PFSK-1 (cell line): ENCODE data around the gene TECTB.

Source experiments
- FOXP2 ChIP-seq: optimal IDR thresholded peaks from 2 replicates; pipeline ENCODE3; 2011; ENCODE audit warnings: borderline replicate concordance, control low read depth, inconsistent platforms; ENCODE audit not compliant: insufficient read depth; ENCODE audit errors: extremely low read length, extremely low read depth
- POLR2AphosphoS5 ChIP-seq: IDR thresholded peaks from 2 replicates; pipeline ENCODE4 v1.6.1; 2012; ENCODE audit warnings: low read depth, mild to moderate bottlenecking, control low read depth, low read length, moderate library complexity
- REST ChIP-seq, 2 experiments: IDR thresholded peaks; 2 replicates each; pipeline versions ENCODE4 v1.6.1 to v1.8.0; 2011 to 2012; ENCODE audit warnings: low read depth in 2 of 2, low read length in 2 of 2, control low read depth in 1 of 2, inconsistent platforms in 1 of 2, mild to moderate bottlenecking in 1 of 2, moderate library complexity in 1 of 2; ENCODE audit not compliant: insufficient read depth in 1 of 2
- SIN3A ChIP-seq: IDR thresholded peaks from 2 replicates; pipeline ENCODE4 v1.6.1; 2012; ENCODE audit warnings: mild to moderate bottlenecking, low read length, moderate library complexity, borderline replicate concordance; ENCODE audit not compliant: insufficient read depth
- TAF1 ChIP-seq: IDR thresholded peaks from 2 replicates; pipeline ENCODE4 v1.6.1; 2012; ENCODE audit warnings: low read length, control low read depth, borderline replicate concordance; ENCODE audit not compliant: insufficient read depth

Gene TECTB

DNA sequence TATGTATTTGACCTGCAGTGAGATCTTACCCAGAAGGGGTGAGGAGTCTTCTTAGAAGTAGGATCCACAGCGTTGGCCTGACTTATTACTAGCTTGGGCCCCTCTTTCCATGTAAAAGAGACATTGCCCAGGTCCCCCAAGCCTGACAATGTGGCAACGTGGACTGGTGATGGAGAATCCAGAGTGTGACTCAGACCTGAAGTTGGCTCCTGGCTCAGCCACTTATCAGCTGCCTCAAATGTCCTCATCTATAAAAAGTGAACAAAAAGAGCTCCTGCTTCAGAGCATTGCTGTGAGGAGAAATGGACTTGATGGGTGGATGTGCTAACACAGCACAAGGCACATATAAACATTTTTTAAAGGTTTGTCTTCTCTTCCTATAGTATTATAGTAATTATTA, 35.4 kb upstream of the TECTB start:
- TF ChIP-seq TAF1 (no peak), SIN3A (no peak), FOXP2 (no peak), REST (IDR thresholded peaks at IDR 0.05; ENCODE audit: insufficient read depth in 1 of 2, low read depth in 2 of 2, low read length in 2 of 2) (no peak), POLR2AphosphoS5 (no peak)

- no peak for TF ChIP-seq FOXP2
- no peak for TF ChIP-seq SIN3A
- TF ChIP-seq POLR2AphosphoS5, result no peak
- TF ChIP-seq REST (IDR thresholded peaks at IDR 0.05; ENCODE audit: insufficient read depth in 1 of 2, low read depth in 2 of 2, low read length in 2 of 2), result no peak
Measured at GRCh38 chr10:112248584-112249295, 34.5 kb upstream of the TECTB start.

DNA sequence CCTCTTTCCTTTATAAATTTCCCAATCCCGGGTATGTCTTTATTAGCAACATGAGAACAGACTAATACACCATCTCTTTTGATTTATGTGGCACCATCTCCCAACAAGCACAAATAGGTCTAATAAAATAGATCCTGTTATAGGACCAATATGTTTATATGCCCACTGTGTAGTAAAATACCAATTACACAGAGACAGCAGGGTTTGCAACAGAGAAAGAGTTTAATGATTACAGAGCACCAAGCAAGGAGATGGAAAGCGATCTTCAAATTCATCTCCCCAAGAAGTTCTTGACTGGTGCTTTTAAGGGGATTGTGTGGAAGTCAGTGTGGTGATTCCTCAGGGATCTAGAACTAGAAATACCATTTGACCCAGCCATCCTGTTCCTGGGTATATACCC, 33.5 kb upstream of the TECTB start:
- TF ChIP-seq REST (IDR thresholded peaks at IDR 0.05; ENCODE audit: insufficient read depth in 1 of 2, low read depth in 2 of 2, low read length in 2 of 2) (no peak), POLR2AphosphoS5 (no peak), TAF1 (no peak), SIN3A (no peak), FOXP2 (no peak)

- TF ChIP-seq REST (IDR thresholded peaks at IDR 0.05; ENCODE audit: insufficient read depth in 1 of 2, low read depth in 2 of 2, low read length in 2 of 2) (no peak), FOXP2 (no peak), POLR2AphosphoS5 (no peak), TAF1 (no peak), SIN3A (no peak)
Measured at GRCh38 chr10:112250555-112250954, 32.6 kb upstream of the TECTB start.

DNA sequence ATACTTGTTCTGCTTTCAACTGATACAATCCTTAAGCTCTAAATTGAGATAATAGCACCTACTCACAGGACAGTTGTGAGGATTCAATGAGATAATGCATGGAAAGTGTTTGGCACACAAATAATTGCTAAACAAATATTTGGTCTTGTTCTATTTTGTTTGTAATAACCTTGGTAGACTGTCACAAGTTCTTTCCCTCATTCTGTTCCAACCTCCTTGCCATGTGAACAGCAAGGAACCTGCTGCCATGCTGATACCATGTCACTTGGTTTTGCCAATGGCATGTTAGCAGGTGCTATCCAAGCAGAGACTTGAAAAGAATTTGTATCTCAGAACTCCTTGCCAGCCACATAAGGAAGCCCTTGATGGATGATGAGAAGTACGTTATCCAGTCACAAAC, 24.8 kb upstream of the TECTB start:
- TF ChIP-seq SIN3A (no peak), FOXP2 (no peak), POLR2AphosphoS5 (no peak), REST (IDR thresholded peaks at IDR 0.05; ENCODE audit: insufficient read depth in 1 of 2, low read depth in 2 of 2, low read length in 2 of 2) (no peak), TAF1 (no peak)
